Astrocyte of the spinal cord (primary cell): ENCODE results near the gene NEURL1B.

Experiments
- DNase-seq: peaks from one replicate; pipeline ENCODE4 v3.0.0; 2011; ENCODE audit warnings: low read depth, low spot score
- H3K4me3 ChIP-seq: 2 replicates; pipeline ENCODE4 v1.5.1; 2011; ENCODE audit warnings: low read depth, mild to moderate bottlenecking, low read length, moderate library complexity
- in situ Hi-C: cut with HindIII; loops from 2 replicates; pipeline ENCODE4 v1.10.0; 2017; ENCODE audit warnings: low sequenced_read_pairs
- TF ChIP-seq, protein P1 (sequence below): IDR thresholded peaks from 2 replicates; pipeline ENCODE4 v1.5.1; 2012; ENCODE audit warnings: low read depth, mild to moderate bottlenecking, low read length, inconsistent platforms

Gene NEURL1B

GRCh38 chr5:172594867-172595466, 46.1 kb upstream of the NEURL1B start:
- TF ChIP-seq, protein P1, sequence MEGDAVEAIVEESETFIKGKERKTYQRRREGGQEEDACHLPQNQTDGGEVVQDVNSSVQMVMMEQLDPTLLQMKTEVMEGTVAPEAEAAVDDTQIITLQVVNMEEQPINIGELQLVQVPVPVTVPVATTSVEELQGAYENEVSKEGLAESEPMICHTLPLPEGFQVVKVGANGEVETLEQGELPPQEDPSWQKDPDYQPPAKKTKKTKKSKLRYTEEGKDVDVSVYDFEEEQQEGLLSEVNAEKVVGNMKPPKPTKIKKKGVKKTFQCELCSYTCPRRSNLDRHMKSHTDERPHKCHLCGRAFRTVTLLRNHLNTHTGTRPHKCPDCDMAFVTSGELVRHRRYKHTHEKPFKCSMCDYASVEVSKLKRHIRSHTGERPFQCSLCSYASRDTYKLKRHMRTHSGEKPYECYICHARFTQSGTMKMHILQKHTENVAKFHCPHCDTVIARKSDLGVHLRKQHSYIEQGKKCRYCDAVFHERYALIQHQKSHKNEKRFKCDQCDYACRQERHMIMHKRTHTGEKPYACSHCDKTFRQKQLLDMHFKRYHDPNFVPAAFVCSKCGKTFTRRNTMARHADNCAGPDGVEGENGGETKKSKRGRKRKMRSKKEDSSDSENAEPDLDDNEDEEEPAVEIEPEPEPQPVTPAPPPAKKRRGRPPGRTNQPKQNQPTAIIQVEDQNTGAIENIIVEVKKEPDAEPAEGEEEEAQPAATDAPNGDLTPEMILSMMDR, result no peak
- H3K4me3 ChIP-seq, result no peak overlapping the region
- no peak for DNase-seq
- in situ Hi-C loops, result no loop called here

DNA sequence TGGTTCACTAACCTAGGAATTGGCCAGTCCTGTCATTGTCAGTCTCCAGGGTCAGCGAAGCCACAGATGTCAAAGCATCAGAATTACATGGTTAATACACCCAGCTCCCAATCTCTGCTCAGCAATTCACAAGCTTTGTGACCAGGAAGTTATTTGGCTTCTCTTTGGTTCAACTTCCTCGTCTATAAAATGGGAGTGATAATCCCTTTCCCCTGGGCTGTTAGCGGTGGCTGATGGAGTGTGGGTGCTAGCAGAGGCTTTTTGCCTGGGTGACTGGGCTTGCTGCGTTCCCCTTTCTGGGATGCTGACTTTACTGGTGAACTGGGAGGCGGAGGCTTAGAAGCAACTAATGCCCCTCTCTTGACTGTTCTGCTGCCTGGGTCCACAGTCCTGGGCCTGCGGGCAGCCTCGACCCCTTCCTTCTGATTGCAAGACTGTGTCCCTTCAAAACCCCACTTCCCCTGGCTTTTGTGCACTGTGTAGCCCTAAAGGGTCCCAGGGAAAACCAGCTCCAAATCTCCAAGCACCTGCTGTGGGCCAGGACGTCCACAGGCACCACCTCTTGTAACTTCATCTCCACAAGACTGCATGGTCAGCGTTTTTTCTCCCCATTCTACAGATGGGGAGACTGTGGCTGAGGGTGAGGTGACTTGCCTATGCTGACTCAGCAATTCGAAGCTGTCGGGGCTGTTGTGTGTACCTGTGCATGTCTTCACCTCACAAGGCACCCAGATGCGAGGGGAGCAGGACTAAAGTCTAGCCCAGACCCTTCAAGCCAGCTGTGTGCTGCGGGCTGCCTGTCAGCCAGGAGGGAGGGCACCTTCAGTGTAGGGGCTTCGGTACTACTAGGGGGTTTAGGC, 45.2 kb upstream of the NEURL1B start:
- no peak overlapping the region for H3K4me3 ChIP-seq
- TF ChIP-seq, protein P1, result no peak
- in situ Hi-C loops, result no loop called here
- DNase-seq, result no peak

DNA sequence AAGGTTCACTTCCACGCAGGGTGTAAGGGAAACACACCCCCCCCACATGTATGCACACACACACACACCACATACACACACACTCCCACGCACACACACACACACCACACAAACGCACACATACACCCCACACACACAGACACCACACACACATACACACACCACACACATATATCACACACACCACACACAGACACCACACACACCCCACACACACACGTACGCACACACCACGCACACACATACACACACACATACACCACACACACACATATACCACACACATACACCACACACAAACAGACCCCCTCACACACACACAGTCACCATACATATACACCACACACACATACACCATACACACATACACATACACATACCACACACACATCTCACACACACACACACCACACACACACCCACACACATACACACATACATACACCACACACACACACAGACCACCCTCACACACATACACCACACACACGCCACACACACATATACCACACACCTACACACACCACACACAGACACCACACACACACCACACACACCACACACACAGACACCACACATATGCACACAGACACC, 44.3 kb upstream of the NEURL1B start:
- no peak overlapping the region for H3K4me3 ChIP-seq
- TF ChIP-seq, protein P1, result no peak
- no peak for DNase-seq
- in situ Hi-C loops, result no loop called here

- TF ChIP-seq, protein P1, result no peak
- no peak overlapping the region for H3K4me3 ChIP-seq
- no peak for DNase-seq
- in situ Hi-C loops, result no loop called here
These were observed 43.3 kb upstream of the NEURL1B start for GRCh38 chr5:172597755-172598155.

DNA sequence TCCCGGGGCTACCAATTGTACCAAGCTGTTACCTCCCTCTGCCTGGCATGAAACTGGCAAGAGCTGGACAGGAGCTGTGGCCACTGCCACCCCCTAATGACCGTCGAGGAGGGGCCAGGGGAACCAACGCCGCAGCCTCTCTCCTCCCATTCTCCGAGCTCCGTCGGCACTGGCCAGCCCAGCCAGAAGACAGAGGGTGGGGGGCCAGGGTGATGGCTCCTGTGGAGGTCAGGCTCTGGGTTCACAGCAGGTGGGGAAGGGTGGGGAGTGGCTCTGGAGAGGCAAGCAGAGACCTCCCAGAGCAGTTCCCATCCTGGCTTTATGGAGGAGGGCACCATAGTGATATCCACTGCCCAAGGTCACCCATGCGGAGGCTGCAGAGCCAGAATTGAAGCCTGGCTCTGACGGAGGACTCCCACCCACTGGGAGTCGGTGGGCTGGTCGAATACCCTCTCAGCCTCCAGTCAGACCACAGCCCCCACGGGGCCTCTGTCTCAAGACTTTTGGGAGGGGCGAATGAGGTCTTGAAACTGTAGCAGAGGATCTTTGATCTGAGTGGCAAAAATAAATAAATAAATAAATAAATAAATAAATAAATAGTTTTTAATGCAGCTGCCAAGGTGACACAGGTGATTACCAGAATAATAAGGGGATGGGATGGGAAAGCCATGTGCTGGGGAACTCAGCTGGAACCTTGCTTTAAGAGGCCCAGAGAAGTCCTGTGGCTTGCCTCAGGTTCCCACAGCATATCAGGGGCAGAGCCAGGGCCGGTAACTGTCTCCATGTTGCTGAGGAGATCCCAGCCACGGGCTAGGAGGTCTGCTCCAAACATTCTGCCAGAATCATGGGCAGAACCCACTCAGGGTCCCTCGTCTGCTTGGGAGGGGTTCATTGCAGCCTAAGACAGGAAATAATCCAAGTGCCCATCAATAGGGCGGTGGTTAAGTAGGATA, 42.5 kb upstream of the NEURL1B start:
- TF ChIP-seq, protein P1, result no peak
- H3K4me3 ChIP-seq, result no peak overlapping the region
- DNase-seq, result no peak
- in situ Hi-C loops, result no loop called here

GRCh38 chr5:172599204-172599567, 41.9 kb upstream of the NEURL1B start:
- TF ChIP-seq, protein P1, result no peak
- in situ Hi-C loops, result no loop called here
- H3K4me3 ChIP-seq, result no peak overlapping the region
- DNase-seq, result no peak
